ENCODE measurements around the gene C15orf62. TPM values are rescaled to one million over a fixed set of nuclear protein-coding genes. Genes with fewer than 3 reads are reported as not detected.

Gene C15orf62
- total RNA-seq, 2 donors from 2014 or later, result 2.4 to 2.7 TPM

DNA sequence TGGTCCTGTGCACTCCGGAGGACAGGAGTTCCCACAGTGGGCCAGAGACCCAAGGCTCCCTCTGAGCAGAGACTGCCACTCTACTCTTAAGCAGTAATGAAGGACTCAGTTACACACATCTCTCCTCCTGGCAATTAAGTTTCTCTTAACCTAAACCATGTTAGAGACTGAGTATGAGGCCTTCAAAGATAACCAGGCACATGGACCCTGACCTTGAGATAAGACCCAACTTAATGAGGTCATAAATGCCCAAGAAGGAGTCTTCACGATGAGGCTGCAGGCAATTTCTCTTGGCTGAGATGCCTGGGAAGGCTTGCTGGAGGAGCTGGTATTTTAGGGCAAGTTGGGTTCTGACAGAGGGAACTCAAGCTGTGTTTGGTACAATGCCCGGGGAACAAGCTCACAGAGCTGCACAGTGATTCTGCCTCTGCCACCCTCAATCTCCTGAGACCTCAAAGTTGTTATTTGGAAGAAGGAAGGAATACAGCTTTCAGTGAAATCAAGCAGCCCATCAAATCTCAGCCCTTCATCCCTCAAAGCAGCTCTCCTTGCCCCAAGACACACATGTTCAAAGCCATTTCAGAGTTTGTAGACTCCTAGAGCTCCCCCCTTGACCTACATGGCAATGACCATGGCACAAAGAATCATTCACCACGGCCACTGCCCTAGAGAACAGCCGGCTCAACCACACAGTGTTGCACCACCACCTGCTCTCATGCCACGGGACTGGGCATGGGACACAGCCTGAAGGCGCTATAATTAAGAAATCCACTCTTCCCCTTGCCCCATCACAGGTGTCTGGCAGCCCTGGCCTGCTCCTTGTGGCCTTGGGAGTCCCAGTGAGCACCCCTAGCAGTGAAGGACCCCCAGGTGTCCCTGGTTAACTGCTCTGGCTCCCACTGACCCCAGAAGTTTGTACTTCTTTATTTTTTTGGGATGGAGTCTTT, 21.8 kb upstream of the C15orf62 start:
- Mint-ChIP-seq H3K27me3 (no peaks in the 10 kb centered on the region), H3K9me3 (no peaks in the 10 kb centered on the region), H3K36me3 (ENCODE audit: low read depth) (peaks cover 85% of the 10 kb centered on the region), H3K4me3 (no peak overlapping the region), H3K4me1 (peaks cover 23% of the 10 kb centered on the region), H3K27ac (peak overlapping the region; percentile 48)
- ATAC-seq (replicated peaks), result no peak

DNA sequence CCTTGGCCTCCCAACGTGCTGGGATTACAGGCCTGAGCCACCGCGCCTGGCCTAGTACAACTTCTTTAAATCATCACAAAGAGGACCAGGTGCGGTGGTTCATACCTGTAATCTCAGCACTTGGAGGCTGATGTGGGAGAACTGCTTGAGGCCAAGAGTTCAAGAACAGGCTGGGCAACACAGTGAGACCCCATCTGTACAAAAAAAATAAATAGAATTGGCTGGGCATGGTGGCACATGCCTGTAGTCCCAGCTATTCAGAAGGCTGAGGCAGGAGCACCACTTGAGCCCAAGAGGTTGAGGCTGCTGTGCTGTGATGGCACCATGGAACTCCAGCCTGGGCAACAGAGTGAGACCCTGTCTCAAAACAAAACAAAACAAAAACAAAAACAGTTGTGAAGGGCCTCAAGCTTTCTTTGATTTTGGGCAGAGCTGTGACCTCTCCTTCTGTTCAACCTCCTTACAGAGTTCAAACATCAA, 20.6 kb upstream of the C15orf62 start:
- Mint-ChIP-seq H3K9me3 (no peaks in the 10 kb centered on the region), H3K4me1 (peaks cover 26% of the 10 kb centered on the region), H3K27ac (peak overlapping the region; percentile 58), H3K36me3 (ENCODE audit: low read depth) (peaks cover 88% of the 10 kb centered on the region), H3K27me3 (no peaks in the 10 kb centered on the region), H3K4me3 (no peak overlapping the region)
- ATAC-seq (replicated peaks), result no peak

DNA sequence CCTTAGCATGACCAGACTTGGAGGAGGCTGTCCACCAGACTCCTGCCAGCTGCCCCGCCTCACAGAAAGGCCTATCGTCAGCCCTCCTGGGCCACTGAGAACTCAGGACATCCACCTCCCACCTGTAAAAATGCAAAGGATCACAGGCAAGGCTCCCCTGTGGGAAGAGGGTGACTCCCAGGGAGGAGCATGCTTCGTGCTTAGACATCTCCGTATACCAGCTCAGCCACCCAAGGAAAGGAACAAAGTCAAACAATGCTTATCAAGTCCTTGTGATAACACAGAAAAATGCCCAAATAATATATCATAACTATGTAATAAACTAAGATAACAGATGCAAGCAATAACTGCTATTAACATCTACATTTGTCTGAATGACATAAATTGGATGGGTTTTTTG, 18.9 kb upstream of the C15orf62 start:
- Mint-ChIP-seq H3K9me3 (no peaks in the 10 kb centered on the region), H3K36me3 (ENCODE audit: low read depth) (peaks cover 72% of the 10 kb centered on the region), H3K4me1 (peaks cover 20% of the 10 kb centered on the region), H3K4me3 (no peak overlapping the region), H3K27ac (peak overlapping the region; percentile 52), H3K27me3 (no peaks in the 10 kb centered on the region)
- no peak for ATAC-seq (replicated peaks)

DNA sequence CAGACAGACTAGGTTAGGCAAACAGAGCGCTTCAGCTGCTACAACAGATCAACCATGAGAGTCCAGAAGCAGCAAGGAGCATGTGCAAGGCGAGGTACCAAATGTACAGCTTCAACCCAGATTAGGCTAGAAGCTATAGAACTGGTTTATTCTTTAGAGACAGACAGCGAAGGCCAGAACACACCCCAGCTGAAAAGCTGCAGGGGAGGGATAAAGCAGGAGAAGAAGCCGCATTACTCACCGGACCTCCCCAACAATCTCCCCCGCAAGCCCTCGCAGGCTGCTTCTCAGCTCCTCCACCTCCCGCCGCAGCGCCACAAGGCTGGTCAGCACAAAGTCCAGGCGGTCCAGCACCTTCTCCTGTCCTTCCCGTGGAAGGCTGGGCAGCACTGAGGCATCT, 18.0 kb upstream of the C15orf62 start:
- no peaks in the 10 kb centered on the region for H3K9me3 Mint-ChIP-seq

DNA sequence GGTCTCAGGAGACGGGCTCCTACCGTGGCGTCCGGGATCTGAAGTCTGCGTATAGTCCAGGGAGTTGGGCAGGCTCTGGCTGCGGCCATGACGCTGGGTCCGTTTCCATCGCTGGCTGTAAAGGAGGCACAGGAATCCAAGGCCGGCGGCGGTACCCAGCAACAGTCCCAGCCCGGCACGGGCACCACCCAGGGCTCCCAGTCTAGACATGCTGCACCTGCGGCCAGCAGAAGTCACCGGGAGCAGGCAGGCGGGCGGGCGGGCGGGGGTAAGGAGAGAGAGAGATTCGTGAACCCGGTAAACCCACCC, 15.3 kb upstream of the C15orf62 start:
- Mint-ChIP-seq H3K27me3 (no peaks in the 10 kb centered on the region), H3K9me3 (no peaks in the 10 kb centered on the region), H3K4me1 (peaks cover 20% of the 10 kb centered on the region), H3K27ac (peak overlapping the region; percentile 75), H3K4me3 (peak overlapping the region; percentile 90), H3K36me3 (ENCODE audit: low read depth) (peaks cover 46% of the 10 kb centered on the region)
- peak; percentile 6 for ATAC-seq (replicated peaks)

More for the DNA sequence above, 18.0 kb upstream of the C15orf62 start:
- Mint-ChIP-seq H3K27me3 (no peaks in the 10 kb centered on the region), H3K4me3 (no peak overlapping the region), H3K36me3 (ENCODE audit: low read depth) (peaks cover 66% of the 10 kb centered on the region), H3K27ac (peak overlapping the region; percentile 52), H3K4me1 (peaks cover 20% of the 10 kb centered on the region)
- ATAC-seq (replicated peaks), result no peak

DNA sequence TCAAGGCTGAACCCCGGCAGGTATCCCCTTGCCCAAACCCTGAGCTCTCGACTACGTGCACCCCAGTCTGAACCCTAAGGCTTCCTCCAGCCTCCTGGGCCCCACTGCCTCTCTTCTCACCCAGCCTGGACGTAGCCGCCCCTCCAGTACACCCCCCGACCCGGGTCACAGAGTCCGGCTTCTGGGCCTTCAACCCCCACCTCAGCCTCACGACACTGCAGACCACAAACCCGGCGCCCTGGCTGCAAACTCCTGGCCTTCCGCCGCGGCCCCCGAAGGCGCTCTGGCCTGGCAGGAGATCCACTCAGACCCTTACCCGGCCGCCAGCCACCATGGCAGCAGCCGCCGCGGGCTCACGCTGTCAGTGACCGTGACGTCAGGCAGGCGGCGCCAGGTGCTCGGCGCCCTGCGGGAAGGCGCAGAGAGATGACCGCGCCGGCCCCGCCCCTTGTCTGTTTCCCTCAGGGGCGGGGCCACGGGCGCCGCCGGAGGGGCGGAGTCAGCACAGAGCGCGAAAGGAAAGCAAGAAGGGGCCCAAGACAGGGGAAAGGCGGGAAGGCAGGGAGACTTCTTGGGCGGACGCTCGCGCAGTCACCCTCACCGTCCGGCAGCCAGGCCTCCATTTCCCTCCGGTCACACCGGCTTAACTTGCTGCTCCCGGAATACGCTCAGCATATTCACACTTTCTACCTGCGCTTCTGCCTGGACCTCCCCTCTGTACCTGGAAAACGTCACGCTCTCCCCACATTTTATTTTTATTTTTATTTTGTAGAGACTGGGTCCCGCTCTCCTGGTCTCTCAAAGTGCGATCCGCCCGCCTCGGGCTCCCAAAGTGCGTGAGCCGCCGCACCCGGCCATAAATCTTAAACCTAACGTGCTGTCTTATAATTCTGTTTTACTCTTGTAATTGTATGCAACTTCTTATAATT, 14.6 kb upstream of the C15orf62 start, which contains the start of gene RMDN3:
RMDN3 (minus strand) TSS at position 372 of the 929 bp plus-strand sequence. CDS start 471 bp downstream, outside the sequence.
- peak within 1 kb of the TSS; percentile 97 for H3K27ac Mint-ChIP-seq
- H3K9me3 Mint-ChIP-seq, result no peaks in the 10 kb centered on the region

DNA sequence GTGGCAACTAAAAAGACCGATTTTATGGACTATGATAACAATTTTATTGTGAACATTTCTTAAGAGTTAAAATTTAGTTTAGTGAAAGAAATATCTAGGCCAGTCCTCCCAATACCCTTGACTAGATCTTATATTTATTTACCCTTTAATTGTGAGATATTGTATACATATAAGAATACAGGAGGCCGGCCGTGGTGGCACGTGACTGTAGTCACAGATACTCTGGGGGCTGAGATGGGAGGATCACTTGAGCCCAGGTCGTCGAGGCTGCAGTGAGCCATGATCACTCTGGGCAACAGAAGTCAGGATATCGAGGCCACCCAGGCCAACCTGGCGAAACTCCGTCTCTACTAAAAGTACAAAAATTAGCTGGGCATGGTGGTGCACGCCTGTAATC, 14.0 kb upstream of the C15orf62 start:
- ATAC-seq (replicated peaks), result no peak
- Mint-ChIP-seq H3K36me3 (ENCODE audit: low read depth) (peaks cover 33% of the 10 kb centered on the region), H3K4me1 (peaks cover 20% of the 10 kb centered on the region), H3K27me3 (no peaks in the 10 kb centered on the region), H3K27ac (peak overlapping the region; percentile 97), H3K4me3 (peak overlapping the region; percentile 90), H3K9me3 (no peaks in the 10 kb centered on the region)

More for the DNA sequence above, 14.6 kb upstream of the C15orf62 start, which contains the start of gene RMDN3:
- peak; percentile 93 for ATAC-seq (replicated peaks)
- Mint-ChIP-seq H3K4me1 (peaks cover 20% of the 10 kb centered on the region), H3K36me3 (ENCODE audit: low read depth) (peaks cover 40% of the 10 kb centered on the region), H3K27me3 (no peaks in the 10 kb centered on the region), H3K4me3 (peak within 1 kb of the TSS; percentile 90)

DNA sequence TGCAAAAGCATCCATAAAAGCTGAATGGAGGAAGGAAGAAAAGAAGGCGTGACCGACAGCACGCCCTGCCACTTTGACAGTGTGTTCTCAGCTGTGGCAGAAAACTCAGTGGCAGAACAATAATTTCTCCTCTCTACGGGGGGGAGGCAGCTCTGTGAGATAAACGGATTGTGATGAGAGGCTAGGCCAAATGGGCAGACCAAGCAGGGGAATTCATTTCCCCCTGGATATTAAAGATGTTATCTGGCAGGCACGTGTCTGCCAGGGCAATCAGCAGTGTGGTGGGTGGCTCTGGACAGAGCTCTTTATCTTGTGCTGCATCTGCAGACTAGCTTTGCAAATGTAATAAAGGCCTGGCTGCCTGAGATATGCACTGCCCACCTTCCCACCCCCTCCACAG, 12.8 kb upstream of the C15orf62 start:
- Mint-ChIP-seq H3K9me3 (no peaks in the 10 kb centered on the region), H3K27me3 (no peaks in the 10 kb centered on the region), H3K36me3 (ENCODE audit: low read depth) (peaks cover 22% of the 10 kb centered on the region), H3K4me1 (peaks cover 20% of the 10 kb centered on the region), H3K4me3 (no peak overlapping the region), H3K27ac (no peak overlapping the region)
- no peak for ATAC-seq (replicated peaks)

DNA sequence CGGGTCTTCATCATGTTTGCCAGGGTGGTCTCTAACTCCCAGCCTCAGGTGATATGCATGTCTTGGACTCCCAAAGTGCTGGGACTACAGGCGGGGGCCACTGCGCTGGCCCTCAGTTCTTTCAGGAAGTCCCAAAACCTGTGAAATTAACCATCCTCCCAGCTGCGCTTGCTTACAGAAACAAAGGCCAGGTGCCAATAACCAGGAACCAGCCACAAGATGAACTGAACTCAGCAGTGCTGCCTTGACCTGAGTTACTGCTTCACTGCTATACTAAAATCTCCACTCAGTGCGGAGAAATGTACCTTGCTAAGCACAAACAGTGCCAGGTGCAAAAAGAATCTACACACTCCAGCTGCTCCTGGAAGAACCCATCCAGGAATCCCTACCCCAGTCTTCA, 9.8 kb upstream of the C15orf62 start:
- no peak overlapping the region for H3K4me3 Mint-ChIP-seq
- no peak overlapping the region for H3K27ac Mint-ChIP-seq
- no peaks in the 10 kb centered on the region for H3K9me3 Mint-ChIP-seq
- no peaks in the 10 kb centered on the region for H3K27me3 Mint-ChIP-seq
- no peak for ATAC-seq (replicated peaks)
- peaks cover under 1% of the 10 kb centered on the region for H3K4me1 Mint-ChIP-seq
- peaks cover 2% of the 10 kb centered on the region for H3K36me3 Mint-ChIP-seq (ENCODE audit: low read depth)

DNA sequence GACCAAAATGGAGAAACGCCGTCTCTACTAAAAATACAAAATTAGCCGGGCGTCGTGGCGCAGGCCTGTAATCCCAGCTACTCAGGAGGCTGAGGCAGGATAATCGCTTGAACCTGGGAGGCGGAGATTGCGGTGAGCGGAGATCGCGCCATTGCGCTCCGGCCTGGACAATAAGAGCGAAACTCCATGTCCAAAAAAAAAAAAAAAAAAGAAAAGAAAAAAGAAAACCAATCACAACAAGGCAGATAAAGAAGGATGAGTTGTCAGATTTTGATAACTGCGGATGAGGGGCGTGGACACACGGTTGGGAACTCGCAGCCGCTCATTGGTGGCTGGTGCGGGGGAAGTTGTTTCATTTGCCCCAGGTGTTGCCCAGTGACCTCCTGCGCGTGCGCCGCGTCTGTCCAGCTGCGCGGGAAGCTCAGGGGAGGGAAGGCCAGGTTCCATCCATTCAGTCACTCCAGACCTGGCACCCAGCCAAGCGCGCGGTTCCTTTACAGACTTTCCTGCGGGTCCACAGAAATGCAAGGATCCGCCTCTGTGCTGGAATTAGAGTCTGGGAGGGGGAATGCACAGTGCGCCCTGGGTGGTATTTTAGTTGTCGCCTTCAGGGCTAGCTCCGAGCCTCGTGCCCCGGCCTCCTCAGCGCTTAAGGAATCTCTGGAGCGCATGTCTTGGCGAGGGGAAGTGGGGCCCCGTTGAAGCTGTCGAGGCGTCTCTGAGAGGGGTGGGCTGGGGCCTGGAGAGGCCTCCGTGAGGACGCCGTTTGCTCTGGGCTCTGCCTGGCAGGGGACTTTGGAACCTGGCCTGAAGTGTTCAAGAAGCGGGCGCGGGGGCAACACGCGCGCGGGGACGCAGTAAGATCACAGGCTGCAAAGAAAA, 6.6 kb upstream of the C15orf62 start:
- Mint-ChIP-seq H3K27ac (peak overlapping the region; percentile 82), H3K36me3 (ENCODE audit: low read depth) (peaks cover 13% of the 10 kb centered on the region), H3K27me3 (no peaks in the 10 kb centered on the region), H3K9me3 (no peaks in the 10 kb centered on the region), H3K4me1 (peaks cover 8% of the 10 kb centered on the region), H3K4me3 (peak overlapping the region; percentile 79)
- ATAC-seq (replicated peaks), result peak; percentile 38

DNA sequence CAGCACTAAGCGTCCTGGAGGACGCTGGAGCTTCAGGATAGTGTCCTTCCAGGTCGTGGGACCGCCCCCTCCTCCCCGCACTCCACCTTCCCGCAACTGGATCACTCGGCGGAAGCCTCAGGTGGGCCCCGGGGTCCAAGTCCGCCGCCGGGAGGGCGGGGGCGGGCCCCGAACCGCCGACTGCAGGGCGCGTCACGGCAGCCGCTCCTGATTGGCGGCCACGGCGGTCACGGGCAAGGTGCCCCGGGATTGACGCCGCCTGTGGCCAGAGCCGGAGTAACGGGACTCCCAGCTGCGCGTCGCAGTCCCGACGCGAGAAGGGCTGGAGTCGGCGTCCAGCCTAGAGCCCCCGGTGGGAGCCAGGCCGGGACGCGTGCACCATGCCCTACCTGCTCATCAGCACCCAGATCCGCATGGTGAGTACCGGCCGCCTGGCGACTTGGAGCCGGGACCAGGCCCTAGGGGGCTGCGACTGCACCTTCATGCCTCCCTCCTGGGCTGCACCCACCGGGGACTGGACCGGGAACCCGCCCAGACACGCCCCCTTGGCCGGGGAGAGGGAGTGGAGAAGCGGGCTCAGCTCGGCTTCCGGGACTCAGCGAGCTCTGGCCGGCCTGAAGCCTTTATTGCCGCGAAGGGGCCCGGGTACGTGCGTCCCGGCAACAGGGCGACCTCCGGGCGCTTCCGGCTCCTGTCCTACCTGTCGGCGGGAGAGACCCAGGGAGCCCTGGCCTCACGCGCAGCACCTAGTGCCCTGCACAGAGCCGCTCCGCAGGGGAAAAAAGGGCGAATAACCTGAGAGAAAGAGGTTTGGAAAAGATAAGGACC, 5.8 kb upstream of the C15orf62 start, which contains the start of gene GCHFR:
GCHFR (plus strand) TSS at position 268 of the 828 bp plus-strand sequence; CDS start at position 381, 113 bp downstream.
- H3K36me3 Mint-ChIP-seq (ENCODE audit: low read depth), result peaks cover 19% of the 10 kb centered on the region
- H3K27me3 Mint-ChIP-seq, result no peaks in the 10 kb centered on the region
- peak within 1 kb of the TSS; percentile 82 for H3K27ac Mint-ChIP-seq
- H3K4me1 Mint-ChIP-seq, result peaks cover 8% of the 10 kb centered on the region
- peak; percentile 81 for ATAC-seq (replicated peaks)
- peak within 1 kb of the TSS; percentile 79 for H3K4me3 Mint-ChIP-seq
- no peaks in the 10 kb centered on the region for H3K9me3 Mint-ChIP-seq

DNA sequence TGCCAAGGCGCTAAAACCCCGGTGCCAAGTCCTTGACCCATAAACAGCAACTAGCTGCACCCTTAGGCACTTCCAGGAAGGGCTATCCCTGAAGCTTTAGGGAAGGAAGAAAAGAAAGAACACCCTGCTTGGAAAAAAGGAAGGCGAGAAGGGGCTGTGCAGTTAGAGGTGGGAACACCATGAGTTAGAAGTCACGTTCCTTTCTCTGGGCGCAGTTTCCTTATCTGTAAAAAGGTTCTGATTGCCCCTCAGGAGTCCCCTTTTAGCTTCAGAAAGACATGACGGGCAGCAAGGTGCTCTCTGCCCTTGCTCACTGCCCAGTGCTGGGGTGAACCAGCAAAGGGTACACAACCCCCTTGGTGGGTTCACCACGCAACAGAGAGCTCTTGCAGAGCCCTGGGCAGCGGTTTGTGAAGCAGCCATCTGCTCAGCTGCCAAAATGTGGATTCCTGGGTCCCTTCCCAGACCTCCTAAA, 5.1 kb upstream of the C15orf62 start:
- Mint-ChIP-seq H3K9me3 (no peaks in the 10 kb centered on the region), H3K27me3 (no peaks in the 10 kb centered on the region), H3K4me1 (peaks cover 12% of the 10 kb centered on the region), H3K27ac (peak overlapping the region; percentile 74), H3K4me3 (peak overlapping the region; percentile 79), H3K36me3 (ENCODE audit: low read depth) (peaks cover 19% of the 10 kb centered on the region)
- no peak for ATAC-seq (replicated peaks)

Measured in activated T-helper 17 cell treated with anti-CD3 and anti-CD28 coated beads, Interleukin-2, amount 50 U/mL, for 72 hours (primary cell).